DLD1 (cell line): ENCODE results near the gene RHOJ.
"Not testable (repeated sequence)": the region's sequence is repeated elsewhere in the genome, so short reads cannot be mapped to it uniquely, and the experiment has no call there.

Source experiments
- in situ Hi-C: cut with HindIII; loops from 2 replicates; pipeline ENCODE4 v1.10.0; 2017; ENCODE audit warnings: low sequenced_read_pairs

The RHOJ gene

GRCh38 chr14:63295231-63295685 lies 91.0 kb downstream of the RHOJ start:
- in situ Hi-C loops: no loop called here

- in situ Hi-C loops: no loop called here
Measured at GRCh38 chr14:63296060-63296563, 91.9 kb downstream of the RHOJ start.

GRCh38 chr14:63297372-63298063 lies 93.3 kb downstream of the RHOJ start:
- in situ Hi-C loops: no loop called here

GRCh38 chr14:63299351-63300110 lies 95.3 kb downstream of the RHOJ start:
- in situ Hi-C loops: no loop called here

GRCh38 chr14:63300854-63301253 lies 96.6 kb downstream of the RHOJ start:
- in situ Hi-C loops: no loop called here

- in situ Hi-C loops: no loop called here
Measured at GRCh38 chr14:63301891-63302534, 97.8 kb downstream of the RHOJ start.

GRCh38 chr14:63304429-63304828 lies 100.2 kb downstream of the RHOJ start:
- in situ Hi-C loops: not testable (repeated sequence)

GRCh38 chr14:63308723-63309317 lies 104.6 kb downstream of the RHOJ start:
- in situ Hi-C loops: no loop called here

GRCh38 chr14:63318835-63319234 lies 114.6 kb downstream of the RHOJ start, which contains the start of gene GPHB5:
Gene GPHB5 (minus strand): TSS chr14:63318935. CDS start chr14:63317849, 1,086 bp downstream.
- in situ Hi-C loops: no loop called here

GRCh38 chr14:63322472-63322871 lies 118.2 kb downstream of the RHOJ start:
- in situ Hi-C loops: no loop called here

- in situ Hi-C loops: no loop called here
Measured at GRCh38 chr14:63322897-63323573, 118.8 kb downstream of the RHOJ start.

GRCh38 chr14:63326840-63327239 lies 122.6 kb downstream of the RHOJ start:
- in situ Hi-C loops: no loop called here

- in situ Hi-C loops: no loop called here
Measured at GRCh38 chr14:63328787-63329737, 124.8 kb downstream of the RHOJ start.

GRCh38 chr14:63342371-63342770 lies 138.1 kb downstream of the RHOJ start:
- in situ Hi-C loops: no loop called here
